ENCODE results near the gene KRTAP4-7.

- TF ChIP-seq EZH2 (IDR thresholded peaks at IDR 0.05; ENCODE audit: low read length, unreplicated experiment), result no peak
- no peak for TF ChIP-seq CTCF (conservative IDR thresholded peaks at IDR 0.05; ENCODE audit: low read depth, low read length)
Observed at GRCh38 chr17:41058741-41059140, 25.2 kb upstream of the KRTAP4-7 start.

All from PC-3 (cell line).